Prostate gland (tissue), 2 donors: ENCODE data around the gene TTYH1.

Source experiments
- POLR2AphosphoS5 ChIP-seq: sonication (generic); formaldehyde crosslinking; IDR thresholded peaks from one replicate; pipeline ENCODE4 v1.6.1; 2017; ENCODE audit warnings: antibody characterized with exemption
- TF ChIP-seq, protein P1 (sequence below), 4 experiments: fragments of 200-600 bp in 2 of 4; fragments of 450-650 bp in 2 of 4; sonication (generic) in 2 of 4; IDR thresholded peaks; 1 replicate in 3 of 4; 2 replicates in 1 of 4; pipeline ENCODE4 v1.5.1; 2016 to 2019; ENCODE audit warnings: antibody characterized with exemption in 4 of 4, mild to moderate bottlenecking in 2 of 4, moderate library complexity in 2 of 4

DNA sequence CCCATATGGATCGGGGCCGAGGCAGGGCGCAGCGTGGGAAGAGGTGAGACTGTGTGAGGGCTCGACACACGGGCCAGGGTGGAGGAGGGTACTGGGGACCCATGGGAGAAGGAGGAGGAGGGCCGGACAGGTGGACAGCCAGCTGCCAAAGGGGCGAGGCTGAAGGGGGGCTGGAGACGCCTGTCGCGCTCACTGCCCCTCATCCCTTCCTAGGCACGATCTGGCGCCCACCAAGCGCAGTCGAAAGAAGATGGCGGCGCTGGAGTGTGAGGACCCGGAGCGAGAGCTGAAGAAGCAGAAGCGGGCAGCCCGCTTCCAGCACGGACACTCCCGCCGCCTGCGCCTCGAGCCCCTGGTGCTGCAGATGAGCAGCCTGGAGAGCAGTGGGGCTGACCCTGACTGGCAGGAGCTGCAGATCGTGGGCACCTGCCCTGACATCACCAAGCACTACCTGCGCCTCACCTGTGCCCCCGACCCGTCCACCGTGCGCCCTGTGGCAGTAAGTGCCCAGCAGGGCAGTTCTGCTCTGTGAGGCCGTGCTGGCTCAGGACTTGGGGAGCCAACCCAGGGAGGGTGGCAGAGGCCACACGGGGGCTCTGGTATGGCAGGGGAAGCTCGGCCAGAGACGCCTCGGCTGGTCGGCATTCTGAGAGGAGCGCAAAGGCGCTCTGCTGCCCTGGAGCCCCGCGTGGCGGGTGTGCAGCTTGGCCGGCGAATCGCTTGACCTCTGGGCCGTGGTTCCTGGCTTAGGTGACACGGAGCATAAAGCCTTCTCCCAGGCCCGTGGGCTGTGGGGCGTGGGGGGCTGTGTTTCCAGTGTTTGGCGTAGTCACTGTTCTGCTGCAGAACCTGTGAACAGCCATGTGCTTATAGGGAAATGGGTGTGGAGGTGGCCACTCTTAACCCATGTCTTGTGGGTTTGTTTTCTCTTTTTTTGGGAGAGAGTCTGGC, 41.4 kb downstream of the TTYH1 start:
- TF ChIP-seq, protein P1, sequence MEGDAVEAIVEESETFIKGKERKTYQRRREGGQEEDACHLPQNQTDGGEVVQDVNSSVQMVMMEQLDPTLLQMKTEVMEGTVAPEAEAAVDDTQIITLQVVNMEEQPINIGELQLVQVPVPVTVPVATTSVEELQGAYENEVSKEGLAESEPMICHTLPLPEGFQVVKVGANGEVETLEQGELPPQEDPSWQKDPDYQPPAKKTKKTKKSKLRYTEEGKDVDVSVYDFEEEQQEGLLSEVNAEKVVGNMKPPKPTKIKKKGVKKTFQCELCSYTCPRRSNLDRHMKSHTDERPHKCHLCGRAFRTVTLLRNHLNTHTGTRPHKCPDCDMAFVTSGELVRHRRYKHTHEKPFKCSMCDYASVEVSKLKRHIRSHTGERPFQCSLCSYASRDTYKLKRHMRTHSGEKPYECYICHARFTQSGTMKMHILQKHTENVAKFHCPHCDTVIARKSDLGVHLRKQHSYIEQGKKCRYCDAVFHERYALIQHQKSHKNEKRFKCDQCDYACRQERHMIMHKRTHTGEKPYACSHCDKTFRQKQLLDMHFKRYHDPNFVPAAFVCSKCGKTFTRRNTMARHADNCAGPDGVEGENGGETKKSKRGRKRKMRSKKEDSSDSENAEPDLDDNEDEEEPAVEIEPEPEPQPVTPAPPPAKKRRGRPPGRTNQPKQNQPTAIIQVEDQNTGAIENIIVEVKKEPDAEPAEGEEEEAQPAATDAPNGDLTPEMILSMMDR (IDR thresholded peaks at IDR 0.05), result no peak
- TF ChIP-seq POLR2AphosphoS5, result no peak
